ENCODE results near the gene PARP12.

The PARP12 gene

DNA sequence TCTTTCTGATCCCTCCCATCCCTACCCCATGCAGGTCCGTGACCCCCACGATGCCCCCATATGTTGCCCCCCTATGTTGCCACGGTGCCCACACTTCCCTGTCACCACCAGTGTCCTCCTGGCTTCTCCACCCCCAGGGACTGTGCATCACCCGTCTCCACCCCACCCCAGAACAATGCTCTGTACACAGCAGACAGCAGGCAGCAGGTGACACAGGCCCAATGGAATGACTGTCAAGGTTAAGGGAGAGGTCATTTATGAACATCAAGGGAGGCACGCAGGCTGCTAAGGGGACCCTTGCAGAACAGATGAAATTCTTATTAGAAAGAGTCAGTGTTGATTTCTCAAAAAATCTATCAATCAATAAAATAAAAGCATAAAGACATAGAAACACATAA, 71.5 kb downstream of the PARP12 start:
- DNase-seq (ENCODE audit: low read depth): no peak

DNA sequence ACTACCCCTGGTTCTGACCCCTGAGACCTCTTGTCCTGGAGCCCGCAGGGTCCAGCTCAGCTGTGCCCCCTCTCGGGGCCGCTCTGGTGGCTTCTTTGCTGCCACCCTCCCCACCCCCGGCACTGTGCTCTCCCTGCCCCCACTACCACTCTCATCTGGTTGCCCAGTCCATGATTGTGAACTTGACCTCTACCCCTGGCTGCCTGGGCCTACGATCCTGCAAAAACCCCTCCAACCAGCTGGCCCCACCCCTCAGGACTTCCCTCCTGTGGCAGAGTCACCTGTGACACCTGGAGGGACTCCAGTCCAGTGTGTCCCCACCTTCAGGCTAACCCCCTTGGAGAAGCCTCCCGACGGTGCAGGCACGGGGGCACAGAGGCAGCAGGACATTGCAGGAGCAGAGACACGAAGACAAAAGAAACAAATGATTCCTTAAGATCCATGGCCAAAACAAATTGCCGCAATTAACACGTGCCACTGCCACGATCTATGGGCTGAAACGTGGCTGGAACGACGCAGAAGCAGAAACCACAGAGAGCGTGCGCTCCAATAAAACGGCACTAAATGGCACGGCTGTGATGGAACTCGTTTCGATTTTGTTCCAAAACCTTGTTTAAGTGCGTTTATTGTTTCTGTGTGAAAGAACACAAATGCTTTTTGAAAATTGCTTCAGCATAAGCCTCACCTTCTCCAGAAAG, 72.0 kb downstream of the PARP12 start:
- no peak for DNase-seq (ENCODE audit: low read depth)

GRCh38 chr7:139990142-139990535, 72.6 kb downstream of the PARP12 start:
- DNase-seq (ENCODE audit: low read depth): no peak

DNA sequence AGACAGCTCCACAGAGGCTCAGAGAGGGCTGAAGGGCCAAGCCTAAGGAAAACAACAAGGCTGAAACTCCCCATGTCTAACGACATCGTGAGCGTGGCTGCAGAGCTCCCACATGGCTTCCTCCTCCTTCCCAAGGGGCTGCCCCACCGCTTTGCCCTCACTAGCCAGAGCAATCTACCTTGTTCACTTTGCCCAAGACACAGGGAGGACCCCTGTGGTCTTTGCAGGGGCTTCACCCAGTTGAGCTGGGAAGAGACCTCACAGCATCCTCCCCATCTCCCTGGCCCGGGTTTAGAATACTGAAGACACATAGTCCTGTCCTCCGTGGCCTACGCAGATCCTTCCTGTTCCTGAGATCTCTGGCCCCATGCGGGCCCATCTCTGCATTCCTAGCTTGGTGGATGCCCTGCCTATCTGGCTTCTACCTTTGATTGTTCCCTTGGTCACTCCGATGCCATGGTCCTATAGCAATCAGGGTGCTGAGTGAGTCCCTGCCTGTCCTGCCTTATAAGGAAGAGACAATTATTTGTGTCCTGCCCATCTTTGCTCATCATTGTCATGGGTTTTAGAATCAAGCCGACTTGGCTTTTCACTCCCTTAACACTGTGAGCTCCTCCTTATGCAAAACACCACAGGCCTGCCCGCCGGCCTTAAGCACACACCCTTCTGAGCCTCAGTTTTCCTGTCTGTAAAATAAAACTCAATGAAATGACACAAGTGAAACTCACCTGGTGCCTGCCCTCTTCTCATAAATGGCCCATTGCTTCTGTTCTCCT, 73.2 kb downstream of the PARP12 start:
- DNase-seq (ENCODE audit: low read depth): no peak

GRCh38 chr7:139987691-139988516, 74.8 kb downstream of the PARP12 start:
- DNase-seq (ENCODE audit: low read depth): no peak

- no peak for DNase-seq (ENCODE audit: low read depth)
Measured at GRCh38 chr7:139985811-139986210, 76.9 kb downstream of the PARP12 start.

DNA sequence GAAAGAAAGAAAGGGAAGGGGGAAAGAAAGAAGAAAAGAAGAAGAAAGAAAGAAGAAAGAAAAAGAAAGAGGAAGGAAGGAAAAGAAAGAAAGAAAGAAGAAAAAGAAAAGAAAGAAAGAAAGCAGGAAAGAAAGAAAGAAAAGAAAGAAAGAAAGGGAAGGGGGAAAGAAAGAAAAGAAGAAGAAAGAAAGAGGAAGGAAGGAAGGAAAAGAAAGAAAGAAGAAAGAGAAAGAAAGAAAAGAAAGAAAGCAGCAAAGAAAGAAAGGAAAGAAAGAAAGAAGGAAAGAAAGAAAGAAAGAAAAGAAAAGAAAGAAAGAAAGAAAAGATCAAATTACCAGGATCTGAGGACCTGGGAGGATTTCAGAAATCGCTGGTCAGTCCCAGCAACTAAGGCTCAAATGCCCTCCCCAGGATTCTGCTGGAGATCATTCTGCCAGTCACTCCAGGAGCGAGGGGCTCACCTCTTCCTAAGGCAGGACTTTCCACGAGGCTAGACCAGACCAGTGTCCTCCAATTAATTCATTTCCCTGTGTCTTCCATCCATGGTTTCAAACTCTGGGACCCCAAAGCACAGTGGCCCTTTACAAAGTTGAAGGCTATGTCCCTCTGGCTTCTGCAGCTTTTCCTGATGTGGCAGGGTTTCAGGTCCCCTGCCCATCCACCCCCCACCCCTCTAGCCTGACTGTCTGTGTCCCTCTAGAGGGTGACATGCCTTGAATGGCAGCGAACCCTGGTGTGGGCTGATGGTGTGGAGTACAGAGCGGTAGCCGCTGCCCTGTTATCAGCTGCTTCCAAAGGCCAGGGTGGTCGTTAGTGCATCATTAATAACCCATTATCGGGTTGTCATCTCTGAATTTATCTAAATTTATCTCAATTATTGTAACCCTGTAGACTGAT, 77.9 kb downstream of the PARP12 start:
- no peak for DNase-seq (ENCODE audit: low read depth)

- no peak for DNase-seq (ENCODE audit: low read depth)
Measured at GRCh38 chr7:139982927-139983920, 79.5 kb downstream of the PARP12 start.

- no peak for DNase-seq (ENCODE audit: low read depth)
Measured at GRCh38 chr7:139981511-139981895, 81.2 kb downstream of the PARP12 start.

- no peak for DNase-seq (ENCODE audit: low read depth)
Measured at GRCh38 chr7:139976838-139977656, 85.7 kb downstream of the PARP12 start.

- DNase-seq (ENCODE audit: low read depth): no peak
Measured at GRCh38 chr7:139976055-139976837, 86.5 kb downstream of the PARP12 start.

DNA sequence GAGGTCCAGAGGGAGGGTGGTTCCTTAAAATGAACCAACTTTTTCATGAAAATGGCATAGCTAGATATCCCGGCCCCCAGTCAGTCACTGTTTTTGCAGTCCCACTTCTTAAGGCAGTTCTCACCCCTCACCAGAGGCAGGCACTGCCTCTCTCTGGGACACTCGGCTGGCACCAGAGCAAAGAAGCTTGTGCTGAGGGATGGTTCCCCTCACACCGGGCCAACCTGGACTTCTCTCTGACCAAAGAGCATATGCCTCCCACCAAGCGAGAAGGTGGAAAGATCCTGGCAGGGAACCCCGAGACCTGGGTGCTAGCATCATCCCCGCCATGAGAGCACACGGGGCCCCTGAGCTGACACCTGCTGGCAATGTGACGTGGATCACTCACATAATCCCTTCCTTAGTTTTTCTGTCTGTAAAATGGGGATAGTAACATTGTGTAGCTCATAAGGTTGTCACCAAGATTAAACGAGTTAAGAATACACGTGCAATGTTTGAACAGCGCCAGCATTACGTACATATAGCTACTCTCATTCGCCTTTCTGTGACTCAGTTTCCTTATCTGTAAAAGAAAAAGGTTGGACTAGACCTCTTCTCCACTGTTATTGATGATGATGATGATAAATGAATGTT, 88.5 kb downstream of the PARP12 start:
- DNase-seq (ENCODE audit: low read depth): no peak

Data from non-pigmented ciliary epithelial cell (primary cell).